SK-N-SH (cell line): ENCODE measurements around the gene NTM. TPM values are rescaled to one million over a fixed set of nuclear protein-coding genes. Genes with fewer than 3 reads are reported as not detected.
"Not testable (repeated sequence)": the region's sequence is repeated elsewhere in the genome, so short reads cannot be mapped to it uniquely, and the experiment has no call there.

Experiments
- CTCF ChIA-PET: fragments of 300-600, 350-600 bp; formaldehyde crosslinking; extraction: SDS; loops from one replicate; lab custom pipeline; 2021; lab: Yijun Ruan, JAX
- POLR2A ChIA-PET: fragments of 350-600 bp; sonication (Branson Sonifier 250); formaldehyde crosslinking; extraction: SDS; loops from one replicate; lab custom pipeline; 2020; ENCODE audit warnings: antibody characterized with exemption, inconsistent platforms; lab: Yijun Ruan, JAX
- DNase-seq: peaks from one replicate; pipeline ENCODE4 v3.0.0; 2012
- H2AFZ ChIP-seq: fragments of 200-600 bp; sonication (generic); 2 replicates; pipeline ENCODE4 v1.8.1; 2016; ENCODE audit warnings: antibody characterized with exemption, mild to moderate bottlenecking, low read depth
- H3F3A ChIP-seq: fragments of 200-600 bp; sonication (generic); replicated peaks from 2 replicates; pipeline ENCODE3; 2016; ENCODE audit warnings: antibody characterized with exemption, mild to moderate bottlenecking; ENCODE audit not compliant: insufficient read depth
- H3K27ac ChIP-seq, 2 experiments: fragments of 200-500 bp in 1 of 2; fragments of 200-600 bp in 1 of 2; sonication (Bioruptor generic) in 1 of 2; sonication (generic), shearing (Covaris generic) in 1 of 2; 2 replicates each; pipeline versions ENCODE4 v1.5.1 to v1.6.1; 2014 to 2016; ENCODE audit warnings: low read depth in 2 of 2, inconsistent platforms in 1 of 2, low read length in 1 of 2, mild to moderate bottlenecking in 1 of 2, mixed read lengths in 1 of 2
- H3K27me3 ChIP-seq: fragments of 200-600 bp; sonication (generic), shearing (Covaris generic); 2 replicates; pipeline ENCODE4 v1.6.1; 2016; ENCODE audit warnings: mixed run types; ENCODE audit not compliant: insufficient read depth
- H3K36me3 ChIP-seq, 2 experiments: fragments of 200-500 bp in 1 of 2; fragments of 200-600 bp in 1 of 2; sonication (Bioruptor generic) in 1 of 2; sonication (generic) in 1 of 2; replicated peaks in 1 of 2; 2 replicates each; pipeline versions ENCODE3 to v1.5.1; 2014 to 2016; ENCODE audit warnings: low read length in 1 of 2, mild to moderate bottlenecking in 1 of 2; ENCODE audit not compliant: insufficient read depth in 2 of 2, control insufficient read depth in 1 of 2
- H3K4me1 ChIP-seq, 2 experiments: fragments of 200-500 bp in 1 of 2; fragments of 200-600 bp in 1 of 2; sonication (Bioruptor generic) in 1 of 2; sonication (generic), shearing (Covaris generic) in 1 of 2; 2 replicates each; pipeline versions ENCODE4 v1.5.1 to v1.6.1; 2014 to 2016; ENCODE audit warnings: low read depth in 1 of 2, low read length in 1 of 2, mixed run types in 1 of 2; ENCODE audit not compliant: insufficient read depth in 2 of 2, control insufficient read depth in 1 of 2
- H3K4me2 ChIP-seq: fragments of 200-600 bp; sonication (generic), shearing (Covaris generic); 2 replicates; pipeline ENCODE4 v1.6.1; 2017; ENCODE audit warnings: mixed run types
- H3K4me3 ChIP-seq, 2 experiments: fragments of 200-500 bp in 1 of 2; fragments of 200-600 bp in 1 of 2; sonication (Bioruptor generic) in 1 of 2; sonication (generic), shearing (Covaris generic) in 1 of 2; 2 replicates each; pipeline versions ENCODE4 v1.5.1 to v1.8.1; 2014 to 2016; ENCODE audit warnings: low read depth in 2 of 2, inconsistent platforms in 1 of 2, low read length in 1 of 2, mild to moderate bottlenecking in 1 of 2, mixed read lengths in 1 of 2, moderate library complexity in 1 of 2
- H3K79me2 ChIP-seq: fragments of 200-600 bp; sonication (generic); 2 replicates; pipeline ENCODE4 v1.8.1; 2017; ENCODE audit warnings: mild to moderate bottlenecking; ENCODE audit not compliant: insufficient read depth
- H3K9ac ChIP-seq: fragments of 200-600 bp; sonication (generic); 2 replicates; pipeline ENCODE4 v1.6.1; 2017; ENCODE audit warnings: mixed run types
- H3K9me2 ChIP-seq: fragments of 200-600 bp; sonication (generic); 2 replicates; pipeline ENCODE4 v1.6.1; 2017; ENCODE audit warnings: mixed run types
- H3K9me3 ChIP-seq: fragments of 200-600 bp; sonication (generic); 2 replicates; pipeline ENCODE4 v1.6.1; 2017; ENCODE audit warnings: mixed run types, mild to moderate bottlenecking, moderate library complexity
- H4K20me1 ChIP-seq: fragments of 200-600 bp; sonication (generic); 2 replicates; pipeline ENCODE4 v1.6.1; 2017; ENCODE audit warnings: mild to moderate bottlenecking, mixed run types; ENCODE audit not compliant: insufficient read depth
- EP300 ChIP-seq, 2 experiments: IDR thresholded peaks; 2 replicates each; pipeline versions ENCODE4 v1.4.0 to v1.6.1; 2012; ENCODE audit warnings: borderline replicate concordance in 1 of 2, low read depth in 1 of 2, low read length in 1 of 2
- FOXM1 ChIP-seq: IDR thresholded peaks from 2 replicates; pipeline ENCODE4 v1.4.0; 2012; ENCODE audit warnings: low read depth, mild to moderate bottlenecking
- JUND ChIP-seq: IDR thresholded peaks from 2 replicates; pipeline ENCODE4 v1.4.0; 2012
- MEF2A ChIP-seq: IDR thresholded peaks from 2 replicates; pipeline ENCODE4 v1.4.0; 2012; ENCODE audit warnings: low read depth, borderline replicate concordance
- RCOR1 ChIP-seq: fragments of 150-350 bp; IDR thresholded peaks from 2 replicates; pipeline ENCODE4 v1.6.1; 2017; ENCODE audit warnings: antibody characterized with exemption, low read length
- RFX5 ChIP-seq: IDR thresholded peaks from 2 replicates; pipeline ENCODE4 v1.6.1; 2012; ENCODE audit warnings: mild to moderate bottlenecking, improper control_type of control experiment, low read length
- TCF12 ChIP-seq: IDR thresholded peaks from 2 replicates; pipeline ENCODE4 v1.4.0; 2012
- WGBS: methylation state at CpG from one replicate; pipeline ENCODE4 v1.1.6; 2017; ENCODE audit warnings: low lambda C conversion rate; 5-methylcytosine and 5-hydroxymethylcytosine counted together
- polyA plus RNA-seq, 3 experiments: library from polyadenylated mRNA; depleted of rRNA; stranded (reverse); fragments of >200 nt; gene quantifications; 2 replicates each; pipeline ENCODE4 v1.2.3, GENCODE V29; 2012
- TF ChIP-seq, protein P1 (sequence below): IDR thresholded peaks from 2 replicates; pipeline ENCODE4 v1.4.0; 2012; ENCODE audit warnings: low read depth, borderline replicate concordance
- TF ChIP-seq, protein P2 (sequence below): IDR thresholded peaks from 2 replicates; pipeline ENCODE4 v1.6.1; 2012; ENCODE audit warnings: mild to moderate bottlenecking, low read depth, low read length, moderate library complexity
- TF ChIP-seq, protein P3 (sequence below): IDR thresholded peaks from 2 replicates; pipeline ENCODE4 v1.4.0; 2012; ENCODE audit warnings: low read depth
- TF ChIP-seq, protein P4 (sequence below): fragments of 150-350 bp; IDR thresholded peaks from 2 replicates; pipeline ENCODE4 v1.6.1; 2017; ENCODE audit warnings: antibody characterized with exemption, low read length, low read depth, borderline replicate concordance

The NTM gene
- polyA plus RNA-seq, 1 of the 3 experiments (the other 2 are of a cell fraction), result 20.0 TPM

DNA sequence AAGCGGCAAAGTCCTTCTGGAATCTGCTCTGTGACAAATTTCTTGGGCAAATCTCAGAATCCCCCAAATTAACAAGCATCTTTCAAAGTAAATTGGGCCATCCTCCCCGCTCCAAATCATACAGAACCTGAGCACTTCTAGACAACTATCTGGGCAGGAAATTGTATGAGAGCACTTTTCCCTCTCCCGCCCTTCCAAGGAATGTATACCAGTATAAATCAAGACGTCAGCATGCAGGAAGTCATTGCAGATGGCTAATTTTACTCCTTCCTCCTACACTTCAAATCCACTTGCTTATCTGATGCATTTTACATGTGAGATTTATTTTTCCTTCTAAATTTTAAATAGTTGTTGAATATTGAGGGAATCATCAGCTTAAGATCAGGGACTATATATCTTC, 52.1 kb downstream of the NTM start:
- DNase-seq, result no peak
- 23% methylated on average over 4 of the region's 4 CpGs for WGBS
- Histone ChIP-seq H3K9me2 (no peaks in the 10 kb centered on the region), H3K79me2 (no peaks in the 10 kb centered on the region), H3K9ac (no peak overlapping the region), H2AFZ (no peak overlapping the region), H3K36me3 (no peaks in the 10 kb centered on the region), H3K9me3 (no peaks in the 10 kb centered on the region; the same call in 1 of the 2 replicates), H3K27ac (no peak overlapping the region), H3K4me1 (no peaks in the 10 kb centered on the region), H3K4me3 (no peak overlapping the region), H3K27me3 (no peaks in the 10 kb centered on the region), H3K4me2 (no peak overlapping the region), H4K20me1 (no peaks in the 10 kb centered on the region), H3F3A (no peaks in the 10 kb centered on the region)
- POLR2A ChIA-PET, result no interaction called here
- CTCF ChIA-PET, result no interaction called here
- TF ChIP-seq EP300 (IDR thresholded peaks at IDR 0.05; ENCODE audit: borderline replicate concordance in 1 of 2, low read depth in 1 of 2, low read length in 1 of 2), result no peak

DNA sequence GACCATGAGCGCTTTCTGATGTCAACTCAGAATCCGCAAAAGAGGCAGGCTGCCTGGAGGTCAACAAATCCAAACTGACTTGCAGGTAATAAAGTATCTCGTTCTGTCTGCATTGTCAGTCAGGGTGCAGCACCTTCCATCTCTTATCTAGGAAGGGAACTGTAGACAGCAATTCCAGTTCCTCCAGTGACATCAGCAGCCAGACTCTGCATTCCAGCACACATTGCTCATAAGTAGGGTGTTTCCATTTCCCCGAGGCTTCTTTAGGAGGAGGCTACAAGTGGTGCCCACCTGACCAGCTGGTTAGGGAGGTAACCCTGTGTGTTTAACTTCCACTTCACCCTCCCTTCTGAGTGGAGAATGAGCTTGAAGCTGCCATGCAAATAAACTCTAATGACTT, 53.3 kb downstream of the NTM start:
- Histone ChIP-seq H3K79me2 (no peaks in the 10 kb centered on the region), H3K9ac (no peak overlapping the region), H3K9me2 (no peaks in the 10 kb centered on the region), H2AFZ (no peak overlapping the region), H3K27ac (no peak overlapping the region), H3K4me3 (no peak overlapping the region), H4K20me1 (no peaks in the 10 kb centered on the region), H3F3A (no peaks in the 10 kb centered on the region), H3K9me3 (no peaks in the 10 kb centered on the region; the same call in 1 of the 2 replicates), H3K4me2 (no peak overlapping the region), H3K4me1 (no peaks in the 10 kb centered on the region), H3K27me3 (no peaks in the 10 kb centered on the region), H3K36me3 (no peaks in the 10 kb centered on the region)
- TF ChIP-seq FOXM1 (no peak), EP300 (IDR thresholded peaks at IDR 0.05; ENCODE audit: borderline replicate concordance in 1 of 2, low read depth in 1 of 2, low read length in 1 of 2) (no peak), TCF12 (no peak), RFX5 (no peak), JUND (no peak), RCOR1 (no peak), MEF2A (no peak)
- TF ChIP-seq, protein P1, sequence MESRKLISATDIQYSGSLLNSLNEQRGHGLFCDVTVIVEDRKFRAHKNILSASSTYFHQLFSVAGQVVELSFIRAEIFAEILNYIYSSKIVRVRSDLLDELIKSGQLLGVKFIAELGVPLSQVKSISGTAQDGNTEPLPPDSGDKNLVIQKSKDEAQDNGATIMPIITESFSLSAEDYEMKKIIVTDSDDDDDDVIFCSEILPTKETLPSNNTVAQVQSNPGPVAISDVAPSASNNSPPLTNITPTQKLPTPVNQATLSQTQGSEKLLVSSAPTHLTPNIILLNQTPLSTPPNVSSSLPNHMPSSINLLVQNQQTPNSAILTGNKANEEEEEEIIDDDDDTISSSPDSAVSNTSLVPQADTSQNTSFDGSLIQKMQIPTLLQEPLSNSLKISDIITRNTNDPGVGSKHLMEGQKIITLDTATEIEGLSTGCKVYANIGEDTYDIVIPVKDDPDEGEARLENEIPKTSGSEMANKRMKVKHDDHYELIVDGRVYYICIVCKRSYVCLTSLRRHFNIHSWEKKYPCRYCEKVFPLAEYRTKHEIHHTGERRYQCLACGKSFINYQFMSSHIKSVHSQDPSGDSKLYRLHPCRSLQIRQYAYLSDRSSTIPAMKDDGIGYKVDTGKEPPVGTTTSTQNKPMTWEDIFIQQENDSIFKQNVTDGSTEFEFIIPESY, result no peak
- TF ChIP-seq, protein P2, sequence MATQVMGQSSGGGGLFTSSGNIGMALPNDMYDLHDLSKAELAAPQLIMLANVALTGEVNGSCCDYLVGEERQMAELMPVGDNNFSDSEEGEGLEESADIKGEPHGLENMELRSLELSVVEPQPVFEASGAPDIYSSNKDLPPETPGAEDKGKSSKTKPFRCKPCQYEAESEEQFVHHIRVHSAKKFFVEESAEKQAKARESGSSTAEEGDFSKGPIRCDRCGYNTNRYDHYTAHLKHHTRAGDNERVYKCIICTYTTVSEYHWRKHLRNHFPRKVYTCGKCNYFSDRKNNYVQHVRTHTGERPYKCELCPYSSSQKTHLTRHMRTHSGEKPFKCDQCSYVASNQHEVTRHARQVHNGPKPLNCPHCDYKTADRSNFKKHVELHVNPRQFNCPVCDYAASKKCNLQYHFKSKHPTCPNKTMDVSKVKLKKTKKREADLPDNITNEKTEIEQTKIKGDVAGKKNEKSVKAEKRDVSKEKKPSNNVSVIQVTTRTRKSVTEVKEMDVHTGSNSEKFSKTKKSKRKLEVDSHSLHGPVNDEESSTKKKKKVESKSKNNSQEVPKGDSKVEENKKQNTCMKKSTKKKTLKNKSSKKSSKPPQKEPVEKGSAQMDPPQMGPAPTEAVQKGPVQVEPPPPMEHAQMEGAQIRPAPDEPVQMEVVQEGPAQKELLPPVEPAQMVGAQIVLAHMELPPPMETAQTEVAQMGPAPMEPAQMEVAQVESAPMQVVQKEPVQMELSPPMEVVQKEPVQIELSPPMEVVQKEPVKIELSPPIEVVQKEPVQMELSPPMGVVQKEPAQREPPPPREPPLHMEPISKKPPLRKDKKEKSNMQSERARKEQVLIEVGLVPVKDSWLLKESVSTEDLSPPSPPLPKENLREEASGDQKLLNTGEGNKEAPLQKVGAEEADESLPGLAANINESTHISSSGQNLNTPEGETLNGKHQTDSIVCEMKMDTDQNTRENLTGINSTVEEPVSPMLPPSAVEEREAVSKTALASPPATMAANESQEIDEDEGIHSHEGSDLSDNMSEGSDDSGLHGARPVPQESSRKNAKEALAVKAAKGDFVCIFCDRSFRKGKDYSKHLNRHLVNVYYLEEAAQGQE, result no peak
- TF ChIP-seq, protein P3, sequence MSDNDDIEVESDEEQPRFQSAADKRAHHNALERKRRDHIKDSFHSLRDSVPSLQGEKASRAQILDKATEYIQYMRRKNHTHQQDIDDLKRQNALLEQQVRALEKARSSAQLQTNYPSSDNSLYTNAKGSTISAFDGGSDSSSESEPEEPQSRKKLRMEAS, result no peak
- TF ChIP-seq, protein P4, sequence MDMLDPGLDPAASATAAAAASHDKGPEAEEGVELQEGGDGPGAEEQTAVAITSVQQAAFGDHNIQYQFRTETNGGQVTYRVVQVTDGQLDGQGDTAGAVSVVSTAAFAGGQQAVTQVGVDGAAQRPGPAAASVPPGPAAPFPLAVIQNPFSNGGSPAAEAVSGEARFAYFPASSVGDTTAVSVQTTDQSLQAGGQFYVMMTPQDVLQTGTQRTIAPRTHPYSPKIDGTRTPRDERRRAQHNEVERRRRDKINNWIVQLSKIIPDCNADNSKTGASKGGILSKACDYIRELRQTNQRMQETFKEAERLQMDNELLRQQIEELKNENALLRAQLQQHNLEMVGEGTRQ, result no peak
- CTCF ChIA-PET, result interaction anchor here (0.7 kb wide), 1 partner anchor 14 kb away, joined by 3 read pairs; no protein-coding TSS in a partner anchor
- no peak for DNase-seq
- WGBS, result 31% methylated on average over 2 of the region's 4 CpGs
- POLR2A ChIA-PET, result no interaction called here

DNA sequence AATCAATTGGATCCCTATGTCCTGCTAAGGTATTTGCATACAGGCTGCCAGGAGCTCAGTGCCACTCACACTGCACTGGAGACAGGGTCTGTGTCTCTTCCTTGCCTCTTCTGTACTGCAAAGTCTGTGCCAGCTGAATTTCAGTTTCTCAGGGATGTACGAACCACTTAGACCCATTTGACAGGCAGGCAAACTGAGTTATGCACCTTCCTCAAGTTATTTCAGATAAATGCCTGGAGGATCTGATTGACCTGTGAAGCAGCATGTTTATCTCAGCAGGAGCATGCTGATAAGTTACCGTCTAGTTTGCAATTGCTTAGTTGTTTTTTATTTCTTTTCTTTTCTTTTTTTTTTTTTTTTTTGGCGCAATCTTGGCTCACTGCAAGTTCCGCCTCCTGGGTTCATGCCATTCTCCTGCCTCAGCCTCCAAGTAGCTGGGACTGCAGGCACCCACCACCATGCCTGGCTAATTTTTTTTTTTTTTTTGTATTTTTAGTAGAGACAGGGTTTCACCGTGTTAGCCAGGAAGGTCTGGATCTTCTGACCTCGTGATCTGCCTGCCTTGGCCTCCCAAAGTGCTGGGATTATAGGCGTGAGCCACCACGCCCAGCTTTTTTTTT, 54.0 kb downstream of the NTM start:
- H3K4me2 ChIP-seq, H3K4me1 ChIP-seq, H3K79me2 ChIP-seq, H3K4me3 ChIP-seq, H4K20me1 ChIP-seq, H3K27ac ChIP-seq, H3K9me3 ChIP-seq, DNase-seq, H3K9me2 ChIP-seq, CTCF ChIA-PET, H3K27me3 ChIP-seq, POLR2A ChIA-PET, H3K36me3 ChIP-seq, H3F3A ChIP-seq, H2AFZ ChIP-seq, H3K9ac ChIP-seq: not testable (repeated sequence)
- WGBS, result 39% methylated on average over 8 of the region's 8 CpGs
